ENCODE measurements around the gene SPEN.

GRCh38 chr1:15948595-15949452 lies 101.3 kb downstream of the SPEN start:
- TF ChIP-seq CTCF (conservative IDR thresholded peaks at IDR 0.05; ENCODE audit: low read depth, low read length) (no peak), POLR2A (IDR thresholded peaks at IDR 0.05; ENCODE audit: low read depth, low read length) (0 out of 2 replicates have a peak, but pooled peaks have one; percentile 3), CEBPB (IDR thresholded peaks at IDR 0.05; ENCODE audit: low read depth, low read length) (no peak)
